HG03575 (cell line): ENCODE data around the gene HES6.
A peak's percentile ranks its signal among the peaks of the same experiment; 100 is the strongest.

Source experiments
- ATAC-seq: cut with Tn5 transposase; IDR thresholded peaks from one replicate; pipeline ENCODE4 v1.9.1; 2021; ENCODE audit not compliant: unreplicated experiment, insufficient number of reproducible peaks, low FRiP score; ENCODE audit errors: extremely low read depth

Gene HES6

GRCh38 chr2:238239863-238240756, at the start of gene HES6:
HES6 (minus strand) TSS chr2:238240038; CDS start chr2:238239905, 133 bp downstream.
- ATAC-seq = no peak

- ATAC-seq = no peak
Observed at GRCh38 chr2:238289574-238289973, 49.7 kb upstream of the HES6 start.

- ATAC-seq = peak; percentile 51
Observed at GRCh38 chr2:238288650-238289573, 49.1 kb upstream of the HES6 start.

GRCh38 chr2:238287737-238288649, 48.2 kb upstream of the HES6 start, which contains the start of gene PER2:
PER2 (minus strand) TSS chr2:238288610; CDS start chr2:238277936, 10,674 bp downstream.
- ATAC-seq = no peak

- ATAC-seq = no peak
Observed at GRCh38 chr2:238286987-238287736, 47.3 kb upstream of the HES6 start.

GRCh38 chr2:238286551-238286950, 46.7 kb upstream of the HES6 start:
- no peak for ATAC-seq

- ATAC-seq = no peak
Observed at GRCh38 chr2:238286095-238286494, 46.3 kb upstream of the HES6 start.

GRCh38 chr2:238285653-238286082, 45.8 kb upstream of the HES6 start:
- no peak for ATAC-seq

GRCh38 chr2:238284802-238285515, 45.1 kb upstream of the HES6 start:
- no peak for ATAC-seq

- ATAC-seq = no peak
Observed at GRCh38 chr2:238282861-238283738, 43.3 kb upstream of the HES6 start.

GRCh38 chr2:238281826-238282480, 42.1 kb upstream of the HES6 start:
- no peak for ATAC-seq

- ATAC-seq = no peak
Observed at GRCh38 chr2:238280083-238280825, 40.4 kb upstream of the HES6 start.

- no peak for ATAC-seq
Observed at GRCh38 chr2:238279324-238279682, 39.5 kb upstream of the HES6 start.

- ATAC-seq = no peak
Observed at GRCh38 chr2:238278626-238279323, 38.9 kb upstream of the HES6 start.

- no peak for ATAC-seq
Observed at GRCh38 chr2:238277695-238278094, 37.9 kb upstream of the HES6 start.
